SK-N-SH (cell line): Measurements from ENCODE around the gene LSM14B.

Experiments
- EZH2phosphoT487 ChIP-seq: fragments of 200-600 bp; sonication (generic); IDR thresholded peaks from 2 replicates; pipeline ENCODE4 v1.6.1; 2017; ENCODE audit warnings: low read depth, mixed run types, mild to moderate bottlenecking, antibody characterized with exemption, moderate library complexity, borderline replicate concordance
- MXI1 ChIP-seq: IDR thresholded peaks from 2 replicates; pipeline ENCODE4 v1.6.1; 2012; ENCODE audit warnings: mild to moderate bottlenecking, low read depth, low read length, improper control_type of control experiment

- no peak for TF ChIP-seq EZH2phosphoT487
- no peak for TF ChIP-seq MXI1
Observed at GRCh38 chr20:62131560-62132320, 9.5 kb downstream of the LSM14B start.
